Forelimb muscle (tissue), 1 donor: ENCODE measurements around the gene CLCNKB. TPM values are rescaled to one million over a fixed set of nuclear protein-coding genes. Genes with fewer than 3 reads are reported as not detected.
"Not testable (repeated sequence)": the region's sequence is repeated elsewhere in the genome, so short reads cannot be mapped to it uniquely, and the experiment has no call there.

Experiments
- DNase-seq: peaks from one replicate; pipeline ENCODE4 v3.0.0-alpha.2; 2013; ENCODE audit warnings: low read depth
- polyA plus RNA-seq: library from polyadenylated mRNA; unstranded; fragments of 120-200 nt; gene quantifications from one replicate; pipeline ENCODE4 v1.2.1, GENCODE V29; 2013; ENCODE audit not compliant: insufficient read length

Gene CLCNKB
- polyA plus RNA-seq, 1 donor = not detected

DNA sequence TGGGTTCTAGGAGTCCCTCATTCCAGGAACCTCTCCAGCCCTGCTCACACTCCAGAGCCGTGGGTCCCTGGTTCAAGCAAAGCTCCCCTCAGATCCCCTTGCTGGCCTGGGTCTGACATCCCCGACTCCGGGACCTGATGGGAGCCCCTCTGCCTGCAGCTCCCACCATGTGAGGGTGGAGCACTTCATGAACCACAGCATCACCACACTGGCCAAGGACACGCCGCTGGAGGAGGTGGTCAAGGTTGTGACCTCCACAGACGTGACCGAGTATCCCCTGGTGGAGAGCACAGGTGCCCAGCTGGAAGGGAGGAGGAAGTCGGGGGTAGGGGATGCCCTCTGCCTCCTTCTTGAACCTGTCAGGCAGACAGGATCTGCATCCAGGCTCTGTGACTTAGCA lies 12.0 kb upstream of the CLCNKB start:
- no peak for DNase-seq

DNA sequence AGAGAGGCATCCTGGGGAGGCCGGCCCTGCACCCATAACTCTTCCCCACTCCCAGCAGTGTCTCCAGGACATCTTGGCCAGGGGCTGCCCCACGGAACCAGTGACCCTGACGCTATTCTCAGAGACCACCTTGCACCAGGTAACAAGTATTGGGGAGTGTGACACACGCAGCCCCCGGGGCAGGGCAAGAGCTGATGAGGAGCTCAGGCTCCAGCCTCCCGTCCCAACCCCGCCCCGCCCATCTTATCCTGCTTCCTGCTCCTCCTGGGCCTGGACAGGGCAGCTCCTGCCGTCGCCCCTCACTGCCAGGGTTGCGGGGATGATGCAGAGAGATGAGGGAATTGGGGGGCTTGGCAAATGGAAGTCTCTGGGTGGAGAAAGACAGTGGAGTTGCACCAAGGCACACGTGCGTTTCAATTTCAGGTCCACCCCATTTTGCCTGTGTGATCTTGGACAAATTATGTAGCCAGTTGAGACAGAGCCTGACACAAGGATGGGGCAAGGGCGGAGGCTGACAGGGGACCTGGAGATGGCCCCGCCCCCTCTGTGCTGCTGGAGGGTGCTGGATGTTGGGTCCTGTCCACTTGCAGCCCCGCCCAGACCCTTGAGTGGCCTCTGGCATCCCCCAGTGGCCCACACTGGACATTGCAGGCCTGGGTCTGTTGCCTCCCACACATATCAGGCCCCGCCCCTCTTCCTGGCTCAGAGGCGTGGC lies 11.0 kb upstream of the CLCNKB start:
- no peak for DNase-seq

DNA sequence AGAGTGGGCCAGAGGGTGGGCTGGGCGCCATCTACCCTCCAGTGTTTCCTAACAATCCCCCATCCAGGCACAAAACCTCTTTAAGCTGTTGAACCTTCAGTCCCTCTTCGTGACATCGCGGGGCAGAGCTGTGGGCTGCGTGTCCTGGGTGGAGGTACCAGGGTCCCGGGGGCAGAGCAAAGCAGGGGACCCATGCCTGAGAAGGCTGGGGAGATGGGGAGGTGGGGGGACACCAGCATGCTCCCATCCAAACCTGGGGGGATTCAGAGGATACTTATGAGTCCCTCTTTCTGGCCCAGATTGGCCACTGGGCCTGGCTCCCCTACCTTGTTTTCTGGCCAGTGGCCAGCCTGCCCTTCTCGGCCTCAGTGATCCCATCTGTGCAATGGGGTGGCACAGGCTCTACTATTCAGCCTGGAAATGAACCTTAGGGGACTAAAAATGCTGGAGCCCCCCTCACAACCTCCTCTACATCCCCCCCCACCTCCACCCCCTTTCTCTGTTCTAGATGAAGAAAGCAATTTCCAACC lies 10.4 kb upstream of the CLCNKB start:
- DNase-seq = not testable (repeated sequence)

DNA sequence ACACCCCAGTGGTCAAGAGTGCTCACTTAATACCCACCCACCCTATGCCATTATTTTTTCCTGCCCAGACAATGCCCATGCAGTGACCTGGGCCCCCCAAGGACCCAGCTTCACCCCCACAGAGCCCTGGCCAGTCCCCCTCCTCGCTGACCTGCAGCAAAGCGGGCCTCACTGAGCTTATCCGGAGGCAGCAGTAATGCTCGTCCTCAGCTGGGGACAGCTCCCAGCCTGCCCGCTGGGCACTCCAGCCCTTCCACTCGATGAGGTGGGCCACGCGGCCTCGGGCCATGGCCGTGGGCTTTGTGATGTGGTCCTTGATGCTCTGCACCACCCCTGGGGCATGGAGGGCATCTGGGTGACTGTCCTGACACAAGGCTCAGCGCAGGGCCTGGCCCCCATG lies 7.1 kb upstream of the CLCNKB start:
- not testable (repeated sequence) for DNase-seq

DNA sequence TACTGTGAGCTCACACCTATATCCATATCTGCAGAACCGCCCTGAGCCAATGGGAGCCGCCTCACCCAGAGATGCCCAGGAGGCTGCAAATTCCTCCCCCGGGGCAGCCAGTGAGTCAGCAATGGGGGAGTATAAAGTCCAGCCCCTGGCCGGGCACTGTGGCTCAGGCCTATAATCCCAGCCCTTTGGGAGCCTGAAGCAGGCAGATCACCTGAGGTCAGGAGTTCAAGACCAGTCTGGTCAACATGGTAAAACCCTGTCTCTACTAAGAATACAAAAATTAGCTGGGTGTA lies 5.0 kb upstream of the CLCNKB start:
- no peak for DNase-seq

DNA sequence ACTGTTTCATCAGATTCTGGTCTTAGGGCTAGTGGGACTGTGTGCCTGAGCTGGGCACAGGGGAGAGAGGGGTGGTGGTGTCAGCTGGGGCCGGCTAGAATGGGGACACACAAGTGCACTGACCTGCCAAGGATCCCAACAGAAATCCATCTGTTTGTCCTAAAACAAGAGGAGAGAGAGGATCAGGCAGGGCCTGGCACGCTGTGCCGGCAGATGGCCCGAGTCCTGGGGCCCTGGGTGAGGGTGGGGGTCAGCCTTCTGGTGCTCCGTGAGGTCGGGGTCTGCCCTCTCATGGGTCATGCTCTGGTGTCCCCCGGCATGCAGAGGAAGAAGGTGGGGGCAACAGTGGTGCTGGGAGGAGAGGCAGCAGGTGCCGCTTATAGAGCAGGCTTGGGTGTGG lies 3.7 kb upstream of the CLCNKB start:
- not testable (repeated sequence) for DNase-seq

DNA sequence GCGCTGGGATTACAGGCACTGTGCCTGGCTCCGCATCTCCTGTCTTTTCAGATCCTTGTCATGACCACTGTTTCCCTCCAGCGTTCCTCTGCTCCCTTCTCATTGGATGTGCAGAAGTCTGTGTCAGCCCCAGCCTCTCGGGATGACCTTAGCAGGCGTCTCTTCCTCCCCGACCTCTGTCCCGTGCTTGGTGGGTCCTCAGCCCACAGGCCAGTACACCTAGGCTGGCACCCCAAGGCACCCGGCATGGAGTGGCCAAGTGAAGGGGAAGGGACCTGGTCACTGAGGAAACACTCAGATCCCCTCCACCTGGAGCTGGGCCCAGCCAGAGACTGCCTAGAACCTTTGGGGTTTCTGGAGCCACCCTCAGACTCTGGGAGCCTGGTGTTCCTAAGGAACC lies 2.4 kb upstream of the CLCNKB start:
- DNase-seq = no peak

DNA sequence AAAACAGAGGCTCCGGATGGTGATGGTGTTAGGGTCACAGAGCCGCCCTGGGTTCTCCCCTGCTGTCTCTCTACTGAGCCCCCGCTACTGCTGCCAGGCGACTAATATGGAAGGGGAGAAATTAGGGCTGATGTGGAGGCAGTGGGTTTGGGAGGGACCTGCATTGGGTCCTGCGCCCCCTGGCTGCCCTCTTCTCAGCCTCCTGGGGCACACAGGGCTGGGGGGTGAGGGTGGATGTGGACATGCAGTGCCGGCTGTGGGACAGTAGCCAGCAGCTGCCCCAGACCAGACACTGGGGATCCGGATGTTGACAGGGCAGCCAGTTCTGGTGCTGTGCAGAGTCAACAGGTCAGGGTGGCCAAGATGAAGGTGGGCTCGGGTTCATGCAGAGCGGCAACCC lies 1.5 kb upstream of the CLCNKB start:
- DNase-seq = no peak

DNA sequence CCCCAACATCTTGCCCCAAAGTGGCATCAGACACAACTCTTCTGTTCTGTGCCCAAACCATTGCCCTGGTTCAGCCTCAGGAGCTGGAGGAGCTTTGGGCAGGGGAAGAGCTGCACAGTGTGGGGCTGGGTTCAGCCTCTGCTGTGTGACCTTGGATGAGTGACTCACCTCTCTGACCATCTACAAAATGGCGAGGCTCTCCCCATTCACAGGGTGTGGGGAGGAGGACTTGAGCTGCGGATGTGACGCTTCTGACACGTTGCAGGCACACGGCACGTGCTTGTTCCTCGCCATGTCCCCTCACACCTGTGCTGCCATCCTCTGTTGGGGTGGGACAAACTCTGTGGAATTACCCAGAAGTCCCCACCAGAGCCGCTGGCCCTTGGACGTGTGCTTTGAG lies 928 bp upstream of the CLCNKB start:
- not testable (repeated sequence) for DNase-seq

DNA sequence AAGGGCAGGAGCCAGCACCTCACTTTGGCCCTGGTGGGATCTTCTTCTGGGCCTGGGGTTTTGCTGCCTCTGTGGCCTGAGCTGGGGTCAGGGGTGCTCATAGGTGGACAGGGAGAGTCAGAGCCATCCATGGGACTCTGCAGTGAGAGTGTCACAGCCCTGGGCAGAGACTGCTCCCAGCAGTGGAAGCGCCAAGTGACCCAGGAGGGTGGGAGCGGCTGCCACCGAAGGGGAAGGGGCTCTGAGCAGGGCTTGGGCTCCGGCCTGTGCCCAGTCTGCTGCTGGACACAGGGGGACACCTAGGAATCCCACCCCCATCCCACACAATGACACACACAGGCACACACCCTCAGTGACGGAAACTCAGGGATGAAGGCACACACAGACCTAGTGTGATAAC lies 368 bp downstream of the CLCNKB start:
- no peak for DNase-seq

DNA sequence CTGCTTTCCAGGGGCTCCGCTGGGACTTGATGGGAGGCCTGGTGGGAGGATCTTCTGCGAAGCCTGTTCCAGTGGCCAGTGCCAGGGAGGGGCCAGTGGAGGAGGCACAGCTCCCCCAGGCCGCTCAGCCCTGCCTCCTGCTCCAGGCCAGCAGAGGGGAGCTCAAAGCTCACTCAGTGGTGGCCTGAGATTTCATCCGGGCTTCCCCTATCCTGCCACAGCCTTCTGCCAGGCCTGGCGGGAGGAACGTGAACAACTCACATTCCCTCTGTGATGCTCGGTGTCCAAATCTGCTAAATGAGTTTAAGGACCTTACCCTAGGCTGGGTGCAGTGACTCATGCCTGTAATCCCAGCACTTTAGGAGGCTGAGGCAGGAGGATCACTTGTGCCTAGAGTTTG lies 3.3 kb downstream of the CLCNKB start:
- no peak for DNase-seq

DNA sequence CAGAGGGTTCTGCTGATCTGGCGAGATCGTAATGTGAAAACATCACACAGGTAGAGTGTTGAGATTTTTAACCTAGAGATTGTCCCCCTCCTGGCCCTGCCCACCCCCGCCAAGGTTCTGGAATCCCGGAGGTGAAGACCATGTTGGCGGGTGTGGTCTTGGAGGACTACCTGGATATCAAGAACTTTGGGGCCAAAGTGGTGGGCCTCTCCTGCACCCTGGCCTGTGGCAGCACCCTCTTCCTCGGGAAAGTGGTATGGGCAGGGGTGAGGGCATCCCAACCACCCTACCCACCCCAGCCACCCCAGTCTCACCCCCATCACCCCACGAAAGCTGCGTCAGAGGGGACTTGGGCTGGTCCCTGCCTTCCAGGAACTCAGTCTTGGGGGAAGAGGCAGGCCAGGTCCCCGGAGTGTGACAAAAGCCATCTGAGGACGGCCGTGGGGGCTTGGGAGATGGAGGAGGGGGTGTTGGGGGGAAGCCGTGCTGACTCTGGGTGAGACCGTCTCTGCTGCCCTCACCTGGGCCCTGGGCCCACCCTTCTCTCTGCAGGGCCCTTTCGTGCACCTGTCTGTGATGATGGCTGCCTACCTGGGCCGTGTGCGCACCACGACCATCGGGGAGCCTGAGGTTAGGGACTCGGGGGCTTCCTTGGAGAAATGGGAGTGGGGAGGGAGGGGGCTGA lies 4.4 kb downstream of the CLCNKB start:
- DNase-seq = no peak

DNA sequence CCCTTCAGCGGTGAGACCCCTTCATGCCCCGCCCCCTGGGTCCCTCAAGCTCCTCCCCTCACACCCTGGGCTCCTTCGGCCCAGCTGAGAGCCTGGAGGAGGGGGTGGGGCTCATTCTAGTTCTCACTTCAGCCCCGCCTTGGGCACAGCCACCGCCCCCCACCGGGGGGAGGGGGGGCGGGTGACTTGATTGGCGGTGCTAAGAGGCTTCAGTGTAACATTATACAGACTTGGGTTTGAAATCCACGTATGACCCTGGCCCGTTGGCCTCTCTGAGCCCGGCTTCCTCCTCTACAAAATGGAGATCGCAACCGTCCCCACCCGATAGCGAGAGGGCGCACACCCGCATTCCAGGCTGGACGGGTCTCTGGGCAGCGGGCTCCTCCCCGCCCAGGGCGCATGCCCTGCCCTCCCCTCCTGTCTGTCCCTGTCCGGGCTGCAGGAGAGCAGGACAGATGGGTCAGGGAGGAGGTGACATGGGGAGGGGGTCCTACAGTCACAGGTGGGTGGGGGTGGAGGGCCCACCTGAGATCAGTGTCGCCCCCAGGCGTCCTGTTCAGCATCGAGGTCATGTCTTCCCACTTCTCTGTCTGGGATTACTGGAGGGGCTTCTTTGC lies 5.1 kb downstream of the CLCNKB start:
- DNase-seq = no peak

DNA sequence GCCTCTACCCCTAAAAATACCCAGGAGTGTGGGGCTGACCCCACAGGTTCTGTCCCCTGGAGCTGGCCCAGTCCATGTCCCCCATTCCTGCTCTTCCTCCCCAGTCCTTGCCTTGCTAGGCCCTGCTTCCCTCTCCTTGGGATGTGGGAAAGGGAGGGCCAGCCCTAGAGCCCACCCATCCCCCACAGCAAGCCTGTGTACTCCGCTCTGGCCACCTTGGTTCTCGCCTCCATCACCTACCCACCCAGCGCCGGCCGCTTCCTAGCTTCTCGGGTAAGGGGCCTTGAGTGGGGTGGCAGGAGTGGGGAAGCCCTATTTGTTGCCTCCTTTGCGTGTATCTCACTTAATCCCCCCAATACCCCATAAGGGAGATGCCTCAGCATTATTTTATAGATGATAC lies 6.7 kb downstream of the CLCNKB start:
- DNase-seq = no peak

DNA sequence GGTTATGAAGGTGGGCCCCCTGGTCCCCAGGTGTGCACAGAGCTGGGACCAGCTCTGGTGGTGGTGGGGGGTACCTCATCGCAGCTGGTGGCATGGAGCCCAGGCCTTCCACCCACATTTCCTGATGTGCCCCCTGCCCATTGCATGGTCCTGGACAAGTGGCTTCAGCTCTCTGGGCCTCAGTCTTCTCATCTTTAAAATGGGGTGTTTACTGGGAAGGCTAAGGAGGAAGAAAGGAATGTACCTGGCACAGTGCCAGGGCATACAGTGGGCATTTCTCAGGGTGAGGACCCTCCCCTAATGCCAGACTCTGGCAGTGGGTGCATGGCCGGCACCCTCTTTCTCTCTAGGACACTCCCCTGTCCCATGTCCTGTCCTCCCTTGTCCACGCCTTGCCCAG lies 7.5 kb downstream of the CLCNKB start:
- no peak for DNase-seq

DNA sequence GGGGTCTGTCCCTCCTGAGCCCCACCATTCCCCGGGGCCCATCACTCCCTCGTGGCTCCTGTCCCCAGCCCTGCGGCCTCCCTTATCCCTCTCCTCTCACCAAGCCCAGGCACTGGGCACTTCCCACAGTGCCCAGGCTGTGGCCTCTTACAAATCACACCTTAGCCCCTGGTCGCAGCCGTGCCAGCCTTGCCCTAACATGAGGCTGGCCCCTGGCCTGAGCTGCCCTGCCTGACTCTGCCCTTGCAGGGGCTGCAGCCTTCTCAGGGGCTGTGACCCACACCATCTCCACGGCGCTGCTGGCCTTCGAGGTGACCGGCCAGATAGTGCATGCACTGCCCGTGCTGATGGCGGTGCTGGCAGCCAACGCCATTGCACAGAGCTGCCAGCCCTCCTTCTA lies 8.4 kb downstream of the CLCNKB start:
- DNase-seq = not testable (repeated sequence)

DNA sequence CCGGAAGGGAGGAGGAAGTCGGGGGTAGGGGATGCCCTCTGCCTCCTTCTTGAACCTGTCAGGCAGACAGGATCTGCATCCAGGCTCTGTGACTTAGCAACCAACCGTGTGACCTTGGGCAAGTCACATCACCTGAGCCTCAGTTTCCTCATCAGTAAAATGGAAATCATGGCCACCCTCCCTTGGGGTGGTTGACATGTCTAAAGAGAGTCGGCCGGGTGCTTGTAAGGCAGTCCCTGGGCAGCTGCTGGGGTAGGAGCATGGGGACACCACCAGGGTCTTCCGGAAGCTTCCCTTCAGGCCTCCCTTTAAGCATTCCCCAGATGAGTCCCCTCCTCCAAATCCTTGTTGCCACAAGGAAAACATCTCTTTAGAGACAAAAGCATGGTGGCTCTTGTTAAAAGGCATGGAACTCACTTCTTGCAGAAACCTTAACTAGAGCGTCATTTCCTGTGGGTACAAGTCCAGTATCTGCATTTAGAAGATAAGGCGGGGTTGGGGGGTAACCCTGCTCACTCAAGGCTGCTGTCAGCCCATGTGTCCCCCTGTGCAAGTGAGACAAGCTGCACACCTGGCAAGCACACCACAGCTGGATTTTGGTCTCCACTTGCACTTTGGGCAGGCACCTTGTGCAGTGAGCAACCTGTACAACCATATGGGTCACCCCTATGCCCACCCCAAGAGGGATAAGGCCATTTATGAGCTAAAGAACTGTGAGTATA lies 10.4 kb downstream of the CLCNKB start:
- no peak for DNase-seq

DNA sequence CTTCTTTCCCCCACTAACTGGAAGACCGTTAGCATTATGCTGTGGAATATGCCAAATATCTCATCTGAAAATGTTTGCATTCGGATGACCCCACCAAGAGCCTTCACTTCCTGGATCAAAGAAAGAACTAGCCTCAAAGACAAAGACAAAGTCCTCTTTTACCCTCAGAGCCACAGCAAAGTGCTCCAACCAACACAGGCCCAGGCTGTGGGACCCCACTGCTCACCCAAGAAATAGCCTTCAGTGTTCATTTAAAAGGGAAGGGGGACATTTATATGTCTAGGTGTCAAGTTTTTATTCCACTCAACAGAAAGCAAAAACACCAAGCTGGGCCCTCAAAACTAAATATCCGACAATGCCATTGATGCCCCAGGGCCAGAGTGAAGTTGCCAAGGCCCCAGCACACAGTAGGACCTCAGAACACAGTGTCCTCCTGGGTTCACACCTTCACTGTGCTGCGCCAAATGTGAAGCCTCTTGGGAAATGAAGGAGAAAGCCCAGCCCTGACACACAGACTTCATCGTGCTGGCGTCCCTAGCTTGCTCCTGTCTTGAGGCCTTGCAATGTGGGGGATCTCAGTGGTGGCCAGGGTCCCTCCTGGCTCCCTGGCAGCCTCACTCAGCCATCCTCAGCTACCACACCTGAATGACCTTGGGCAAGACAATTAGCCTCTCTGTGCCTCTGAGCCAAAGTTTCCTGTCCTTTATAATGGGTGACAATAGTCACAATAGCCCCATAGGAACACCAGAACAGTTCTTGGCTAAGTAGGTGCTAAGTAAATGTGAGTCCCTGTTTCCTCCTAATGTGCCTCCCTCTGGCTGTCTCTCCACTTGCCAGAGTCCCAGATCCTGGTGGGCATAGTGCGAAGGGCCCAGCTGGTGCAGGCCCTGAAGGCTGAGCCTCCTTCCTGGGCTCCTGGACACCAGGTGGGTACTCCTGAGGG lies 11.3 kb downstream of the CLCNKB start:
- DNase-seq = no peak

DNA sequence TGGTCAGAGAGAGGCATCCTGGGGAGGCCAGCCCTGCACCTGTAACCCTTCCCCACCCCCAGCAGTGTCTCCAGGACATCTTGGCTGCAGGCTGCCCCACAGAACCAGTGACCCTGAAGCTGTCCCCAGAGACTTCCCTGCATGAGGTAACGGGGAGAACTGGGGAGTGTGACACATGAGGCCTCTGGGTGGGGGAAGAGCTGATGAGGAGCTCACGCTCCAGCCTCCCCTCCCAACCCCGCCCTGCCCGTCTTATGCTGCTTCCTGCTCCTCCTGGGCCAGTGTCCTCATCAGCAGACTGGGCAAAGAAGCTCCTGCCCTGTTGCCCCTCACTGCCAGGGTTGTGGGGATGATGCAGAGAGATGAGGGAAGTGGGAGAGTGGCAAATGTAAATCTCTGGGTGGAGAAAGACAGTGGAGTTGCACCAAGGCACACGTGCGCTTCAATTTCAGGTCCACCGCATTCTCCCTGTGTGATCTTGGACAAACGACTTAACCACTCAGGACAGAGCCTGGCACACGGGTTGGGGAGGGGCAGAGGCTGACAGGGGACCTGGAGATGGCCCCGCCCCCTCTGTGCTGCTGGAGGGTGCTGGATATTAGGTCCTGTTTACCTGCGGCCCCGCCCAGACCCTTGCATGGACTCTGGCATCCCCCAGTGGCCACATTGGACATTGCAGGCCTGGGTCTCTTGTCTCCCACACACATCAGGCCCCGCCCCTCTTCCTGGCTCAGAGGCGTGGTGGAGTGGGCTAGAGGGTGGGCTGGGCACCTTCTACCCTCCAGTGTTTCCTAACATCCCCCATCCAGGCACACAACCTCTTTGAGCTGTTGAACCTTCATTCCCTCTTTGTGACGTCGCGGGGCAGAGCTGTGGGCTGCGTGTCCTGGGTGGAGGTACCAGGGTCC lies 12.3 kb downstream of the CLCNKB start:
- DNase-seq = no peak

DNA sequence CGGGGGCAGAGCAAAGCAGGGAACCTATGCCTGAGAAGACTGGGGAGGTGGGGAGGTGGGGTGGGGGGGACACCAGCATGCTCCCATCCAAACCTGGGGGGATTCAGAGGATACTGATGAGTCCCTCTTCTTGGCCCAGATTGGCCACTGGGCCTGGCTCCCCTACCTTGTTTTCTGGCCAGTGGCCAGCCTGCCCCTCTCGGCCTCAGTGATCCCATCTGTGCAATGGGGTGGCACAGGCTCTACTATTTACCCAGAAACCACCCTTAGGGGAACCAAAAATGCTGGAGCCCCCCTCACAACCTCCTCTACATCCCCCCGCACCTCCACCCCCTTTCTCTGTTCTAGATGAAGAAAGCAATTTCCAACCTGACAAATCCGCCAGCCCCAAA lies 12.9 kb downstream of the CLCNKB start:
- not testable (repeated sequence) for DNase-seq
